Measurements from ENCODE around the gene PSMD3. TPM values are rescaled to one million over a fixed set of nuclear protein-coding genes. Genes with fewer than 3 reads are reported as not detected.

The PSMD3 gene
- total RNA-seq, 1 donor from 2014 or later = 86.9 TPM

DNA sequence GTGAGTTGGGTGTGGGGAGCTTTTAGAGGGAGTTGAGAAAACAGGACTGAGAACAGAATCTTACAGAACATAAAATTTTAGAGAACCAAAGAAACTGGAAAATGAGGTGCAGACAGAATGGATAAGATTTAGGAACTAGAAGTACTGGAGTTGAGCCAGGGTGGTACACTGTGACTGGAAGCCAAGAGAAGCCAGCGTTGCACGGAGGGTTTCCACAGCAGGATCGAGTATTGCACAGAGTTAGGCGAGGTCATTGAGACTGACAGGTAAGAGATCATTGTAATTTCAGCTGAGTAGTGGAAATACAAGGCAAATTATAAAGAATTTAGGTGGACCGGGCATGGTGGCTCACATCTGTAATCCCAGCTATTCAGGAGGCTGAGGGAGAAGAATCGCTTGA lies 11.2 kb upstream of the PSMD3 start:
- Mint-ChIP-seq H3K4me3 (ENCODE audit: unreplicated experiment) (no peak overlapping the region), H3K9me3 (ENCODE audit: low read depth) (no peaks in the 10 kb centered on the region), H3K4me1 (ENCODE audit: low read depth) (peaks cover 6% of the 10 kb centered on the region), H3K27ac (ENCODE audit: unreplicated experiment) (no peak overlapping the region), H3K27me3 (ENCODE audit: low read depth) (peaks cover 63% of the 10 kb centered on the region), H3K36me3 (ENCODE audit: low read depth) (no peaks in the 10 kb centered on the region)
- DNase-seq (ENCODE audit: low spot score) = no peak
- TF ChIP-seq, protein P1, sequence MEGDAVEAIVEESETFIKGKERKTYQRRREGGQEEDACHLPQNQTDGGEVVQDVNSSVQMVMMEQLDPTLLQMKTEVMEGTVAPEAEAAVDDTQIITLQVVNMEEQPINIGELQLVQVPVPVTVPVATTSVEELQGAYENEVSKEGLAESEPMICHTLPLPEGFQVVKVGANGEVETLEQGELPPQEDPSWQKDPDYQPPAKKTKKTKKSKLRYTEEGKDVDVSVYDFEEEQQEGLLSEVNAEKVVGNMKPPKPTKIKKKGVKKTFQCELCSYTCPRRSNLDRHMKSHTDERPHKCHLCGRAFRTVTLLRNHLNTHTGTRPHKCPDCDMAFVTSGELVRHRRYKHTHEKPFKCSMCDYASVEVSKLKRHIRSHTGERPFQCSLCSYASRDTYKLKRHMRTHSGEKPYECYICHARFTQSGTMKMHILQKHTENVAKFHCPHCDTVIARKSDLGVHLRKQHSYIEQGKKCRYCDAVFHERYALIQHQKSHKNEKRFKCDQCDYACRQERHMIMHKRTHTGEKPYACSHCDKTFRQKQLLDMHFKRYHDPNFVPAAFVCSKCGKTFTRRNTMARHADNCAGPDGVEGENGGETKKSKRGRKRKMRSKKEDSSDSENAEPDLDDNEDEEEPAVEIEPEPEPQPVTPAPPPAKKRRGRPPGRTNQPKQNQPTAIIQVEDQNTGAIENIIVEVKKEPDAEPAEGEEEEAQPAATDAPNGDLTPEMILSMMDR (IDR thresholded peaks at IDR 0.05) = no peak

DNA sequence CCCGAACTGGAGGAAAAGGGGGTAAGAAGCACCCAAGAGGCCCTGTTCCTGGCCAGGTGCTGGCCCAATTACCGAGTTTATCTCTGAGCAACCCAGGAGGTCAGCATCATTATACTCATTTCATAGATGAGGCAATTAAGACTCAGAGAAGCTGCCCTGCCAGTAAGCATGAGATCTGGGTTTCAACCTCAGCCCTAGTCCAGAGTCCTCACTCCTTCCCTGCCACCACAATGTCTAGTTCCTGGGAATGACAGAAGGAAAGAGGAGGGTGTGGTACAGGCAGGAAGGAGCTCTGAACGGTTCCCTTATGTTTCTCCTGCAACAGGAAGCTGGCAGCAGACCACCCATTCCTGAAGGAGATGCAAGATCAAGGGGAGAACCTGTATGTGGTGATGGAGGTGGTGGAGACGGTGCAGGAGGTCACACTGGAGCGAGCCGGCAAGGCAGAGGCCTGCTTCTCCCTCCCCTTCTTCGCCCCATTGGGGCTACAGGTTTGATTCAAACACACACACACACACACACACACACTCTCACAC lies 10.4 kb upstream of the PSMD3 start:
- no peak overlapping the region for H3K27ac Mint-ChIP-seq (ENCODE audit: unreplicated experiment)
- TF ChIP-seq, protein P1 (IDR thresholded peaks at IDR 0.05) = no peak
- no peaks in the 10 kb centered on the region for H3K9me3 Mint-ChIP-seq (ENCODE audit: low read depth)
- DNase-seq (ENCODE audit: low spot score) = no peak
- no peak overlapping the region for H3K4me3 Mint-ChIP-seq (ENCODE audit: unreplicated experiment)
- no peaks in the 10 kb centered on the region for H3K36me3 Mint-ChIP-seq (ENCODE audit: low read depth)
- peaks cover 6% of the 10 kb centered on the region for H3K4me1 Mint-ChIP-seq (ENCODE audit: low read depth)
- peaks cover 57% of the 10 kb centered on the region for H3K27me3 Mint-ChIP-seq (ENCODE audit: low read depth)

DNA sequence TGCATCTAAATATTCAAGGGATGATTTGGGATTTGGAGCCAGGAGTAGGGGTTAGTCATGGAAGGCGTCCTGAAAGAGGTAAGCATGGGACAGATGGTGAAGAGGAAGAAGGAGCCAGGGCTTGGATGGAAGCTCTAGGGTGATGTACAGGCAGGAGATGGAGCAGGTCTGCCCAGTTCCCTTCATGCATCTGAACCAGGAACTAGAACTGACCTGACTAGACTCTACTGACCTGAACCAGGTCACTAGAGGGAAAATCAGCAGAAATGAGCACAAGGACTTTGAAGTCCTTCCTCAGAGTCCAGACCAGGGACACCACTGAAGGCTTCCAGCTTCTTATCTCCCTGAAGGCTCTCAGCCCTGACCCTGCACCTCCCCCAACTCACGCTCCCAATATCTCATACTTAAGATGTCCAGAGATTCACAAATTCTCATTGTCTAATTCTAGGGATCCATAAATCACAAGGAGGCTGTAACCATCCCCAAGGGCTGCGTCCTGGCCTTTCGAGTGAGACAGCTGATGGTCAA lies 9.5 kb upstream of the PSMD3 start:
- TF ChIP-seq, protein P1 (IDR thresholded peaks at IDR 0.05) = no peak
- DNase-seq (ENCODE audit: low spot score) = no peak
- Mint-ChIP-seq H3K27ac (ENCODE audit: unreplicated experiment) (no peak overlapping the region), H3K27me3 (ENCODE audit: low read depth) (peaks cover 55% of the 10 kb centered on the region), H3K4me1 (ENCODE audit: low read depth) (peaks cover 6% of the 10 kb centered on the region), H3K36me3 (ENCODE audit: low read depth) (no peaks in the 10 kb centered on the region), H3K9me3 (ENCODE audit: low read depth) (no peaks in the 10 kb centered on the region), H3K4me3 (ENCODE audit: unreplicated experiment) (no peak overlapping the region)

DNA sequence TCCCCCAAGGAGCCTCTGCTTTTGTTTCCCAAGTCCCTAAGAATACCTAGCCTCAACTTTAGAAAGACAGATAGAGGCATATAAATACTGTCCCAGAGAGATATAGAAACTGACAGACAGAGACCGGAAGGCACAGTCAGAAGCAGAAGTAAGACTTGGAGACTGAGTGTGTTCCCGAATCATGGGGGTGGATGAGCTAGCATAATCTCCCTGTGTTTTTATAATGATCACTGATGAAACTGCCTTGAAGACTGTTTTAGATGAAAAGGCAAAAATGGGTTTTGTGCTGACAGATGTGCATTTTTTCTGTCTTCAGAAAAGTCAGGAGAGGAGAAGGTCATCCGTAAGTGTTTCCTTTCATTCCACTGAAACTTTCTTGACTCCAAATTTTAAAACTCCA lies 8.3 kb upstream of the PSMD3 start:
- H3K36me3 Mint-ChIP-seq (ENCODE audit: low read depth) = no peaks in the 10 kb centered on the region
- TF ChIP-seq, protein P1 (IDR thresholded peaks at IDR 0.05) = no peak
- no peak for DNase-seq (ENCODE audit: low spot score)
- H3K9me3 Mint-ChIP-seq (ENCODE audit: low read depth) = no peaks in the 10 kb centered on the region
- H3K4me1 Mint-ChIP-seq (ENCODE audit: low read depth) = peaks cover 6% of the 10 kb centered on the region
- H3K4me3 Mint-ChIP-seq (ENCODE audit: unreplicated experiment) = no peak overlapping the region
- peaks cover 50% of the 10 kb centered on the region for H3K27me3 Mint-ChIP-seq (ENCODE audit: low read depth)
- H3K27ac Mint-ChIP-seq (ENCODE audit: unreplicated experiment) = no peak overlapping the region

DNA sequence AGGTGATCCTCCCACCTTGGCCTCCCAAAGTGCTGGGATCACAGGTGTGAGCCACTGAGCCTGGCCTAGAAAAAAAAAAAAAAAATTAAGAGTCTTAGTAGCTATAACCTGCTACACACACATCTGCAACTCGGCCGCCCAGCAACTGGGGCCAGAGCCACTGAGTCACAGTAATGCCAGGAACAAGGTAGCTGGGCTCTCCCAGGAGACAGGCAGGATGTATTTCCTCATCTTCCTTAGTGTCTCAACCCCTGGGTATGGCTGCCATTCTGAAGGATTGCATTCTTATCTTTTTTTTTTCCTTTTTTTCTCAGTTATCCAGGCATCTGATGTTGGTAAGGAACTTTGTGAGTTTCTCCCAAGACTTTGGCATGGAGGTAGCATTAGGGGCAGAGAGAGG lies 7.1 kb upstream of the PSMD3 start:
- Mint-ChIP-seq H3K27ac (ENCODE audit: unreplicated experiment) (no peak overlapping the region), H3K9me3 (ENCODE audit: low read depth) (no peaks in the 10 kb centered on the region), H3K4me3 (ENCODE audit: unreplicated experiment) (no peak overlapping the region), H3K4me1 (ENCODE audit: low read depth) (peaks cover 6% of the 10 kb centered on the region), H3K27me3 (ENCODE audit: low read depth) (peaks cover 46% of the 10 kb centered on the region), H3K36me3 (ENCODE audit: low read depth) (no peaks in the 10 kb centered on the region)
- DNase-seq (ENCODE audit: low spot score) = no peak
- TF ChIP-seq, protein P1 (IDR thresholded peaks at IDR 0.05) = no peak
